HG03521 (cell line): Measurements from ENCODE around the gene TOMM34.

ENCODE experiments used
- ATAC-seq: cut with Tn5 transposase; IDR thresholded peaks from one replicate; pipeline ENCODE4 v1.9.1; 2021; ENCODE audit warnings: mild to moderate bottlenecking, moderate library complexity; ENCODE audit not compliant: unreplicated experiment

Gene TOMM34

DNA sequence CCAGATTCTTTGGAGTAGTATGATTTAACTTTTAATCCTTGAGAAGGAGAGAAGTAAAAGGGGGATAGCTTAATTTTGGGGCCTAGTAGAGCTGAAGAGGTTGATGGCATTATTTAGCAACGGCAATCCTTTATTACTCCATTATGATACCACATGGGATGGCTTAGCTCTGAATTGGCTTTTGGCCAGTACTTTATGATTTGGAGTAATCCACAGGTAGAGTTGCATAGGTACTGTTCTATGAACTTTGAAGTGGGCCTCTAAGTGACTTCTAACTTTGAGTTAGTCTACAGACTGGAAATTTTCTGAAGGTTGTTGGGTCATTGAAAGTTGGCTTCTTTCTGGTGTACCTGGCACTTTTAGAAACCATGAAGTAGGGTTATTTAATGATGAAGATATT, 63.1 kb downstream of the TOMM34 start:
- no peak for ATAC-seq

GRCh38 chr20:44896583-44896982, 63.6 kb downstream of the TOMM34 start:
- no peak for ATAC-seq

- ATAC-seq, result no peak
Observed at GRCh38 chr20:44894959-44895358, 65.2 kb downstream of the TOMM34 start.
